ENCODE data around the gene ZNF148.

Gene ZNF148

DNA sequence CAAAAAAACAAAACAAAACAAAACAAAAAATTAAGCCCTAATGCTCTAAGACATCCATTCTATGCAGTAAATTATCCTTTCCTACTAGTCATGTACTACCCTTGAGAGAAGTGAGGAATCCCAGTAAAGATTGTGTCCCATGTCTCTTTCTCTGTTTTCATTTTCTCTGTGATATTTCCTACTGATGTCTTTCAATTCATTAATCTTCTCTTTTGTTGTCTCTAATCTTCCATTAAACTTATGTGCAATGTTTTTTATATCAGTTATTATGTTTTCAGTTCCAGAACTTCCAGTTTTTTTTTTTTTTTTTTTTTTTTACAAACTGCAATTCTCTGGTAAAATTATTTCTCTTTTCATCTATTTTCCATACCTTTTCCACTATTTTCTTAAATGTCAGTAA lies 118.5 kb downstream of the ZNF148 start:
- no peak overlapping the region for H3K56ac ChIP-seq (ENCODE audit: low read length)
- no peak overlapping the region for H3K23ac ChIP-seq (ENCODE audit: low read length)
- no peaks in the 10 kb centered on the region for H3K79me1 ChIP-seq (ENCODE audit: low read length)
- no peaks in the 10 kb centered on the region for H3K4me1 ChIP-seq (ENCODE audit: control insufficient read depth, low read depth, low read length)
- H3K4me2 ChIP-seq (ENCODE audit: low read length): no peak overlapping the region
- H4K8ac ChIP-seq (ENCODE audit: low read depth, low read length): no peak overlapping the region
- no peak overlapping the region for H3K9ac ChIP-seq (ENCODE audit: low read length)
- no peaks in the 10 kb centered on the region for H3K36me3 ChIP-seq (ENCODE audit: control insufficient read depth, insufficient read depth, low read length)
- no peak for DNase-seq
- no peak overlapping the region for H3K27ac ChIP-seq (ENCODE audit: low read depth, low read length)
- no peak overlapping the region for H3K4ac ChIP-seq (ENCODE audit: low read depth, low read length)
- H2BK15ac ChIP-seq (replicated peaks; ENCODE audit: low read depth): no peak overlapping the region
- no peak overlapping the region for H2AK5ac ChIP-seq (ENCODE audit: low read length)
- H3K27me3 ChIP-seq (ENCODE audit: insufficient read depth, low read length, poor library complexity): no peaks in the 10 kb centered on the region
- H2BK5ac ChIP-seq (ENCODE audit: low read length): no peak overlapping the region
- no peak overlapping the region for H3K4me3 ChIP-seq (ENCODE audit: low read length)
- no peaks in the 10 kb centered on the region for H3K79me2 ChIP-seq (ENCODE audit: control insufficient read depth, insufficient read depth, low read length)
- H3K18ac ChIP-seq (ENCODE audit: low read length): no peak overlapping the region
- no peak overlapping the region for H4K5ac ChIP-seq (ENCODE audit: low read length)
- no peak overlapping the region for H2BK120ac ChIP-seq (ENCODE audit: low read depth, low read length)

DNA sequence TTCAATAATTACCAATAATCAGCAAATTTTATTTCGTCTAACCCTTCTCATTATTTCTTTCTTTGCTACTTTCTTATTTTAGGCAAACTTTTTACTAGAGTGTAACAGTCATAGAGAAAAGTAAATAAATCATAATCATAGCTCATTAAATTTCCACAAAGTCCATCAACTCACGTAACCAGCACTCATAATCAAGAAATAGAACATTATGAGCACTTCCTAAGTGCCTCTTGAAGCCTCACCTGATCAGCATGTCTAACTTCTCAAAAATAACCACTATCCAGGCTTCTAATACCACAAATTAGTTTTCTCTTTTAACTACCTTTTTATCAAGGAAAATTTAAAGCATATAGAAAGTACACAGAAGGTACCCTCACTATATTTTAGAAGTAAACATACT lies 124.2 kb downstream of the ZNF148 start:
- no peaks in the 10 kb centered on the region for H3K4me1 ChIP-seq (ENCODE audit: control insufficient read depth, low read depth, low read length)
- H3K4me3 ChIP-seq (ENCODE audit: low read length): no peak overlapping the region
- no peak overlapping the region for H4K8ac ChIP-seq (ENCODE audit: low read depth, low read length)
- no peak overlapping the region for H2BK5ac ChIP-seq (ENCODE audit: low read length)
- H3K79me1 ChIP-seq (ENCODE audit: low read length): no peaks in the 10 kb centered on the region
- no peaks in the 10 kb centered on the region for H3K27me3 ChIP-seq (ENCODE audit: insufficient read depth, low read length, poor library complexity)
- no peak overlapping the region for H2BK15ac ChIP-seq (replicated peaks; ENCODE audit: low read depth)
- no peak overlapping the region for H3K56ac ChIP-seq (ENCODE audit: low read length)
- WGBS (ENCODE audit: extremely low coverage, insufficient coverage, low lambda C conversion rate): 100% methylated on average over 1 of the region's 2 CpGs
- no peak overlapping the region for H3K27ac ChIP-seq (ENCODE audit: low read depth, low read length)
- no peaks in the 10 kb centered on the region for H3K79me2 ChIP-seq (ENCODE audit: control insufficient read depth, insufficient read depth, low read length)
- H2BK120ac ChIP-seq (ENCODE audit: low read depth, low read length): no peak overlapping the region
- no peak overlapping the region for H3K9ac ChIP-seq (ENCODE audit: low read length)
- H2AK5ac ChIP-seq (ENCODE audit: low read length): no peak overlapping the region
- H3K4me2 ChIP-seq (ENCODE audit: low read length): no peak overlapping the region
- no peak for DNase-seq
- no peak overlapping the region for H4K5ac ChIP-seq (ENCODE audit: low read length)
- no peaks in the 10 kb centered on the region for H3K36me3 ChIP-seq (ENCODE audit: control insufficient read depth, insufficient read depth, low read length)
- H3K4ac ChIP-seq (ENCODE audit: low read depth, low read length): no peak overlapping the region
- no peak overlapping the region for H3K18ac ChIP-seq (ENCODE audit: low read length)
- no peak overlapping the region for H3K23ac ChIP-seq (ENCODE audit: low read length)

DNA sequence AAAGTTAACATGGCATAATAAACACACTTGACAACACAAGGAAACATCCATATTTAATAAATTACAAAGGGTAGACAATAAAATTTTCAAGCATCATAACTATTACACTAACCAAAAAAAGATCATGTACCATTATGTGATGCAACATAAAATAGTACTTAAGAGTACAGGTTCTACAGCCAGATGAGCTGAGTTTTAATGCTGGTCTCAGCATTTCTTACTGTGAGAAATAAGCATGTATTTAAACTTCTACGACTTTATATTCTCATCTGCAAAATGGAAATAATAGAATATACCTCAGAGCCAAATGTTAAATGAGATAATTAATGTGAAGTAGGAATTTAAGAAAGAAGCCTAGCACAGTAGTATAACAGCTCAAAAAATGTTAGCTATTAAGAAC lies 128.9 kb downstream of the ZNF148 start:
- Histone ChIP-seq H3K27ac (ENCODE audit: low read depth, low read length) (no peak overlapping the region), H3K4me2 (ENCODE audit: low read length) (no peak overlapping the region), H3K79me2 (ENCODE audit: control insufficient read depth, insufficient read depth, low read length) (no peaks in the 10 kb centered on the region), H3K79me1 (ENCODE audit: low read length) (no peaks in the 10 kb centered on the region), H3K56ac (ENCODE audit: low read length) (no peak overlapping the region), H3K27me3 (ENCODE audit: insufficient read depth, low read length, poor library complexity) (no peaks in the 10 kb centered on the region), H2BK5ac (ENCODE audit: low read length) (no peak overlapping the region), H3K9ac (ENCODE audit: low read length) (no peak overlapping the region), H3K23ac (ENCODE audit: low read length) (no peak overlapping the region), H3K4me3 (ENCODE audit: low read length) (no peak overlapping the region), H4K5ac (ENCODE audit: low read length) (no peak overlapping the region), H3K4me1 (ENCODE audit: control insufficient read depth, low read depth, low read length) (no peaks in the 10 kb centered on the region), H2BK15ac (replicated peaks; ENCODE audit: low read depth) (no peak overlapping the region), H2BK120ac (ENCODE audit: low read depth, low read length) (no peak overlapping the region), H3K4ac (ENCODE audit: low read depth, low read length) (no peak overlapping the region), H4K8ac (ENCODE audit: low read depth, low read length) (no peak overlapping the region), H3K36me3 (ENCODE audit: control insufficient read depth, insufficient read depth, low read length) (no peaks in the 10 kb centered on the region), H3K18ac (ENCODE audit: low read length) (no peak overlapping the region), H2AK5ac (ENCODE audit: low read length) (no peak overlapping the region)
- DNase-seq: no peak
- WGBS (ENCODE audit: extremely low coverage, insufficient coverage, low lambda C conversion rate): no CpG with 5 or more reads among the region's 1 CpG

DNA sequence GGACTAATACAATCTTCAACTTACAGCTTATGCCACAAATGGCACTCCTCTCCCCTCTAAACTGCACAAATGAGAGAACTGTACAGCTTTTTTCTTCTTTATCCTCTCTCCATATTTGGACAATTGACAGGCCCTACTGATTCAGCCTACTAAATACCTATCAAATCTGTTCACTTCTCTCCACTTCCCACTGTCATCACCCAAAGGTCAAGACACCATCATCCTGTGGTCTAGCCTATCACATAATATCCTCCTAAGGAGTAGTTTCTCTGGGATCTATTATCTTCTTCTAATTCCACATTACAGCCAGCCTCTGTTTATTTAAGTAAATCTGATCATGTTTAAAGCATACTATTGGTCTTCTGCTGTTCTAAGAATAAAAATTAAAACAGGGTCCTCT lies 129.6 kb downstream of the ZNF148 start:
- Histone ChIP-seq H4K5ac (ENCODE audit: low read length) (no peak overlapping the region), H3K36me3 (ENCODE audit: control insufficient read depth, insufficient read depth, low read length) (no peaks in the 10 kb centered on the region), H3K27me3 (ENCODE audit: insufficient read depth, low read length, poor library complexity) (no peaks in the 10 kb centered on the region), H2BK15ac (replicated peaks; ENCODE audit: low read depth) (no peak overlapping the region), H3K79me1 (ENCODE audit: low read length) (no peaks in the 10 kb centered on the region), H3K4me2 (ENCODE audit: low read length) (no peak overlapping the region), H3K27ac (ENCODE audit: low read depth, low read length) (no peak overlapping the region), H3K23ac (ENCODE audit: low read length) (no peak overlapping the region), H3K4ac (ENCODE audit: low read depth, low read length) (no peak overlapping the region), H2BK120ac (ENCODE audit: low read depth, low read length) (no peak overlapping the region), H3K4me1 (ENCODE audit: control insufficient read depth, low read depth, low read length) (no peaks in the 10 kb centered on the region), H2AK5ac (ENCODE audit: low read length) (no peak overlapping the region), H4K8ac (ENCODE audit: low read depth, low read length) (no peak overlapping the region), H3K4me3 (ENCODE audit: low read length) (no peak overlapping the region), H2BK5ac (ENCODE audit: low read length) (no peak overlapping the region), H3K79me2 (ENCODE audit: control insufficient read depth, insufficient read depth, low read length) (no peaks in the 10 kb centered on the region), H3K18ac (ENCODE audit: low read length) (no peak overlapping the region), H3K9ac (ENCODE audit: low read length) (no peak overlapping the region), H3K56ac (ENCODE audit: low read length) (no peak overlapping the region)
- DNase-seq: no peak

DNA sequence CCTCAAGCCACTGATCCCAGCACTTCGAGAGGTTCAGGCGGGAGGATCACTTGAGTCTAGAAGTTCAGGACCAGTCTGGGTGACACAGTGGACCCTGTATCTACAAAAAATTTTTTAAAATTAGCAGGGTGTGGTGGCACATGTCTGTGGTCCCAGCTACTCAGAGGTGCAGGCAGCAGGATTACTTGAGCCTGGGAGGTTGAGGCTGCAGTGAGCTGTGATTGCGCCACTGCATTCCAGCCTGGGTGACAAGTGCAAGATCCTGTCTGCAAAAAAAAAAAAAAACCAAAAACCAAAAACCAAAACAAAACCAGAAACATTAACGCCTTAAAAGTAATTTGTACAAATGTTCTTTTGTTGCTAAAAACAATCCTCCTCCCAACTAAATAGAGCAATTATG lies 134.6 kb downstream of the ZNF148 start:
- no CpG with 5 or more reads among the region's 4 CpGs for WGBS (ENCODE audit: extremely low coverage, insufficient coverage, low lambda C conversion rate)
- no peak overlapping the region for H3K9ac ChIP-seq (ENCODE audit: low read length)
- no peak overlapping the region for H3K56ac ChIP-seq (ENCODE audit: low read length)
- H3K79me1 ChIP-seq (ENCODE audit: low read length): no peaks in the 10 kb centered on the region
- H3K4ac ChIP-seq (ENCODE audit: low read depth, low read length): no peak overlapping the region
- H3K4me3 ChIP-seq (ENCODE audit: low read length): no peak overlapping the region
- no peaks in the 10 kb centered on the region for H3K79me2 ChIP-seq (ENCODE audit: control insufficient read depth, insufficient read depth, low read length)
- H3K23ac ChIP-seq (ENCODE audit: low read length): no peak overlapping the region
- no peak overlapping the region for H2BK120ac ChIP-seq (ENCODE audit: low read depth, low read length)
- no peak overlapping the region for H4K5ac ChIP-seq (ENCODE audit: low read length)
- no peak overlapping the region for H2AK5ac ChIP-seq (ENCODE audit: low read length)
- H3K4me1 ChIP-seq (ENCODE audit: control insufficient read depth, low read depth, low read length): no peaks in the 10 kb centered on the region
- no peaks in the 10 kb centered on the region for H3K27me3 ChIP-seq (ENCODE audit: insufficient read depth, low read length, poor library complexity)
- peak overlapping the region; percentile 28 for H4K8ac ChIP-seq (ENCODE audit: low read depth, low read length)
- no peak overlapping the region for H3K18ac ChIP-seq (ENCODE audit: low read length)
- no peak overlapping the region for H3K4me2 ChIP-seq (ENCODE audit: low read length)
- H2BK5ac ChIP-seq (ENCODE audit: low read length): no peak overlapping the region
- peak; percentile 26 for DNase-seq
- no peak overlapping the region for H2BK15ac ChIP-seq (replicated peaks; ENCODE audit: low read depth)
- H3K36me3 ChIP-seq (ENCODE audit: control insufficient read depth, insufficient read depth, low read length): no peaks in the 10 kb centered on the region
- H3K27ac ChIP-seq (ENCODE audit: low read depth, low read length): no peak overlapping the region

DNA sequence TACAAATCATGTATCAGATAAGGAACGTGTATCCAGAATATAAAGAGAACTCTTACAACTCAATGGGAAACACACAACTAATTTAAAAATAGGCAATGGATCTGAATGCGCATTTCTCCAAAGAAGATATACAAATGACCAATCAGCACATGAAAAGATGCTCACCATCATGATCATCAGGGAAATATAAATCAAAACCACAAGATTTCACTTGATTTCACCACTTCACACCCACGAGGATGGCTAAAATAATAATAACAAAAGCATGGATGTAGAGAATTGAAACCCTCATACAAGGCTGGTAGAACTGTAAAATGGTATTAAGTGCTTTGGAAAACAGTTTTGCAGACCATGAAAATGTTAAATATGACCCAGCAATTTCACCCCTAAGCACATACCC lies 135.9 kb downstream of the ZNF148 start:
- Histone ChIP-seq H3K79me1 (ENCODE audit: low read length) (no peaks in the 10 kb centered on the region), H4K8ac (ENCODE audit: low read depth, low read length) (no peak overlapping the region), H3K56ac (ENCODE audit: low read length) (no peak overlapping the region), H3K79me2 (ENCODE audit: control insufficient read depth, insufficient read depth, low read length) (no peaks in the 10 kb centered on the region), H3K4ac (ENCODE audit: low read depth, low read length) (no peak overlapping the region), H3K4me1 (ENCODE audit: control insufficient read depth, low read depth, low read length) (no peaks in the 10 kb centered on the region), H3K9ac (ENCODE audit: low read length) (no peak overlapping the region), H2BK120ac (ENCODE audit: low read depth, low read length) (no peak overlapping the region), H3K4me2 (ENCODE audit: low read length) (no peak overlapping the region), H3K27ac (ENCODE audit: low read depth, low read length) (no peak overlapping the region), H3K18ac (ENCODE audit: low read length) (no peak overlapping the region), H4K5ac (ENCODE audit: low read length) (no peak overlapping the region), H2BK5ac (ENCODE audit: low read length) (no peak overlapping the region), H2BK15ac (replicated peaks; ENCODE audit: low read depth) (no peak overlapping the region), H3K23ac (ENCODE audit: low read length) (no peak overlapping the region), H3K4me3 (ENCODE audit: low read length) (no peak overlapping the region), H3K27me3 (ENCODE audit: insufficient read depth, low read length, poor library complexity) (no peaks in the 10 kb centered on the region), H3K36me3 (ENCODE audit: control insufficient read depth, insufficient read depth, low read length) (no peaks in the 10 kb centered on the region), H2AK5ac (ENCODE audit: low read length) (no peak overlapping the region)
- no peak for DNase-seq
- no CpG with 5 or more reads among the region's 3 CpGs for WGBS (ENCODE audit: extremely low coverage, insufficient coverage, low lambda C conversion rate)

Measured in mesendoderm (in vitro differentiated cells).